Tibial artery (tissue), 4 donors: Measurements from ENCODE around the gene HOGA1.

ENCODE experiments used
- DNase-seq, 2 donors: peaks; one replicate each; pipeline ENCODE4 v3.0.0-alpha.2; 2019
- H3K27ac ChIP-seq, 2 donors: fragments of 200-600 bp; sonication (generic) in 1 of 2; 1 replicate in 1 of 2; 2 replicates in 1 of 2; pipeline ENCODE4 v1.5.1; 2018 to 2019; ENCODE audit warnings: mild to moderate bottlenecking in 1 of 2
- H3K27me3 ChIP-seq, 2 donors: fragments of 200-600 bp; sonication (generic) in 1 of 2; one replicate each; pipeline versions ENCODE4 v1.5.1 to v1.6.0; 2016 to 2019
- H3K36me3 ChIP-seq, 3 donors: fragments of 200-600 bp; sonication (generic) in 2 of 3; one replicate each; pipeline ENCODE4 v1.5.1; 2016 to 2019; ENCODE audit warnings: mild to moderate bottlenecking in 2 of 3
- H3K4me1 ChIP-seq, 4 donors: fragments of 200-600 bp; sonication (generic) in 2 of 4; 1 replicate in 3 of 4; 2 replicates in 1 of 4; pipeline ENCODE4 v1.5.1; 2016 to 2019
- H3K4me3 ChIP-seq, 2 donors: fragments of 200-600 bp; sonication (generic) in 1 of 2; 1 replicate in 1 of 2; 2 replicates in 1 of 2; pipeline ENCODE4 v1.5.1; 2018 to 2019; ENCODE audit warnings: mild to moderate bottlenecking in 2 of 2
- H3K9me3 ChIP-seq, 3 donors: fragments of 200-600 bp; sonication (generic) in 1 of 3; one replicate each; pipeline ENCODE4 v1.5.1; 2016 to 2019
- CTCF ChIP-seq, 2 experiments: fragments of 200-600 bp in 1 of 2; fragments of 450-650 bp in 1 of 2; IDR thresholded peaks; one replicate each; pipeline ENCODE4 v1.5.1; 2017 to 2019; ENCODE audit warnings: antibody characterized with exemption in 2 of 2, mild to moderate bottlenecking in 1 of 2, moderate library complexity in 1 of 2
- intact Hi-C: fragments of 100-400 bp; cut with DNase I; formaldehyde crosslinking; loops from one replicate; pipeline ENCODE4 v1.15.0; 2023; ENCODE audit warnings: low total_unique reads

Gene HOGA1

GRCh38 chr10:97618285-97618684 is 34.1 kb downstream of the HOGA1 start:
- H3K27me3 ChIP-seq: no peaks in the 10 kb centered on the region
- peaks cover 0 to 24% (median 0%) of the 10 kb centered on the region in 3 donors for H3K36me3 ChIP-seq
- no peak overlapping the region for H3K27ac ChIP-seq
- intact Hi-C loops: no loop called here
- no peak overlapping the region for H3K4me3 ChIP-seq
- no peaks in the 10 kb centered on the region for H3K4me1 ChIP-seq
- H3K9me3 ChIP-seq: no peaks in the 10 kb centered on the region
- TF ChIP-seq CTCF (IDR thresholded peaks at IDR 0.05): no peak
- no peak for DNase-seq

GRCh38 chr10:97618733-97619132 is 34.5 kb downstream of the HOGA1 start:
- DNase-seq: no peak
- H3K36me3 ChIP-seq: peaks cover 0 to 24% (median 0%) of the 10 kb centered on the region in 3 donors
- H3K27ac ChIP-seq: no peak overlapping the region
- no peaks in the 10 kb centered on the region for H3K4me1 ChIP-seq
- H3K4me3 ChIP-seq: no peak overlapping the region
- H3K27me3 ChIP-seq: no peaks in the 10 kb centered on the region
- no peaks in the 10 kb centered on the region for H3K9me3 ChIP-seq
- intact Hi-C loops: no loop called here
- TF ChIP-seq CTCF (IDR thresholded peaks at IDR 0.05): no peak

- no peak for DNase-seq
- no peaks in the 10 kb centered on the region for H3K27me3 ChIP-seq
- no peak overlapping the region for H3K27ac ChIP-seq
- no peaks in the 10 kb centered on the region for H3K4me1 ChIP-seq
- no peak overlapping the region for H3K4me3 ChIP-seq
- no peaks in the 10 kb centered on the region for H3K9me3 ChIP-seq
- H3K36me3 ChIP-seq: no peaks in the 10 kb centered on the region
- TF ChIP-seq CTCF (IDR thresholded peaks at IDR 0.05): no peak
- intact Hi-C loops: no loop called here
These were observed 39.1 kb downstream of the HOGA1 start for GRCh38 chr10:97623277-97623676.

- intact Hi-C loops: no loop called here
- Histone ChIP-seq H3K9me3 (no peaks in the 10 kb centered on the region), H3K27ac (no peak overlapping the region), H3K4me1 (peaks cover 0 to 6% (median 2%) of the 10 kb centered on the region in 4 donors), H3K36me3 (no peaks in the 10 kb centered on the region), H3K27me3 (no peaks in the 10 kb centered on the region), H3K4me3 (no peak overlapping the region)
- DNase-seq: no peak
- no peak for TF ChIP-seq CTCF (IDR thresholded peaks at IDR 0.05)
These were observed 43.5 kb downstream of the HOGA1 start for GRCh38 chr10:97627731-97628130.

- Histone ChIP-seq H3K27me3 (no peaks in the 10 kb centered on the region), H3K4me1 (peaks cover 0 to 9% (median 3%) of the 10 kb centered on the region in 4 donors), H3K27ac (no peak overlapping the region), H3K9me3 (no peaks in the 10 kb centered on the region), H3K4me3 (no peak overlapping the region), H3K36me3 (no peaks in the 10 kb centered on the region)
- intact Hi-C loops: no loop called here
- DNase-seq: no peak
- TF ChIP-seq CTCF (IDR thresholded peaks at IDR 0.05): no peak
These were observed 44.0 kb downstream of the HOGA1 start for GRCh38 chr10:97628228-97628627.

GRCh38 chr10:97629289-97629688 is 45.1 kb downstream of the HOGA1 start:
- Histone ChIP-seq H3K4me1 (peaks cover 0 to 9% (median 6%) of the 10 kb centered on the region in 4 donors), H3K27ac (no peak overlapping the region), H3K36me3 (no peaks in the 10 kb centered on the region), H3K4me3 (no peak overlapping the region), H3K9me3 (no peaks in the 10 kb centered on the region), H3K27me3 (no peaks in the 10 kb centered on the region)
- intact Hi-C loops: no loop called here
- DNase-seq: no peak
- TF ChIP-seq CTCF (IDR thresholded peaks at IDR 0.05): no peak
